Measurements from ENCODE around the gene POU1F1. TPM values are rescaled to one million over a fixed set of nuclear protein-coding genes. Genes with fewer than 3 reads are reported as not detected.

POU1F1 gene
- total RNA-seq = not detected

GRCh38 chr3:87276484-87276883 is at the start of gene POU1F1:
POU1F1 (minus strand) TSS chr3:87276584; CDS start chr3:87276462, 122 bp downstream.
- Histone ChIP-seq H3K36me3 (no peaks in the 10 kb centered on the region), H3K27me3 (no peaks in the 10 kb centered on the region), H3K4me3 (no peak within 1 kb of the TSS), H3K27ac (no peak within 1 kb of the TSS), H3K9me3 (no peaks in the 10 kb centered on the region), H3K4me1 (no peaks in the 10 kb centered on the region)
- no peak for DNase-seq
- WGBS, 2 donors = 80 to 89% methylated on average over 6 of the region's 6 CpGs
- intact Hi-C loops (cut with DNase I) = no loop called here
- TF ChIP-seq CTCF (IDR thresholded peaks at IDR 0.05) (no peak), POLR2A (IDR thresholded peaks at IDR 0.05) (no peak)

- 50% methylated on average over 1 of the region's 1 CpG; no CpG with 5 or more reads in 1 of the 2 donors for WGBS, 2 donors
- DNase-seq = no peak
- H3K27me3 ChIP-seq = no peaks in the 10 kb centered on the region
- H3K36me3 ChIP-seq = no peaks in the 10 kb centered on the region
- H3K27ac ChIP-seq = no peak overlapping the region
- H3K9me3 ChIP-seq = no peaks in the 10 kb centered on the region
- intact Hi-C loops (cut with DNase I) = no loop called here
- TF ChIP-seq POLR2A (IDR thresholded peaks at IDR 0.05) = no peak
- no peak for TF ChIP-seq CTCF (IDR thresholded peaks at IDR 0.05)
- H3K4me3 ChIP-seq = no peak overlapping the region
- H3K4me1 ChIP-seq = no peaks in the 10 kb centered on the region
Measured at GRCh38 chr3:87324609-87325008, 48.2 kb upstream of the POU1F1 start.

- Histone ChIP-seq H3K9me3 (no peaks in the 10 kb centered on the region), H3K36me3 (no peaks in the 10 kb centered on the region), H3K4me3 (no peak overlapping the region), H3K27ac (no peak overlapping the region), H3K27me3 (no peaks in the 10 kb centered on the region), H3K4me1 (peaks cover 0 to 13% (median 0%) of the 10 kb centered on the region in 3 donors)
- TF ChIP-seq POLR2A (IDR thresholded peaks at IDR 0.05) = no peak
- no peak for TF ChIP-seq CTCF (IDR thresholded peaks at IDR 0.05)
- no peak for DNase-seq
- 66 to 72% methylated on average over 5 to 7 of the region's 7 CpGs for WGBS, 2 donors
- intact Hi-C loops (cut with DNase I) = no loop called here
Measured at GRCh38 chr3:87320756-87321626, 44.6 kb upstream of the POU1F1 start.

- H3K36me3 ChIP-seq = no peaks in the 10 kb centered on the region
- DNase-seq = no peak
- peaks cover 0 to 13% (median 0%) of the 10 kb centered on the region in 3 donors for H3K4me1 ChIP-seq
- H3K27me3 ChIP-seq = no peaks in the 10 kb centered on the region
- WGBS, 2 donors = 33% methylated on average over 2 of the region's 2 CpGs
- TF ChIP-seq POLR2A (IDR thresholded peaks at IDR 0.05) (no peak), CTCF (IDR thresholded peaks at IDR 0.05) (no peak)
- no peak overlapping the region for H3K4me3 ChIP-seq
- no peaks in the 10 kb centered on the region for H3K9me3 ChIP-seq
- no peak overlapping the region for H3K27ac ChIP-seq
- intact Hi-C loops (cut with DNase I) = no loop called here
Measured at GRCh38 chr3:87318617-87319021, 42.2 kb upstream of the POU1F1 start.

GRCh38 chr3:87317779-87318178 is 41.4 kb upstream of the POU1F1 start:
- Histone ChIP-seq H3K36me3 (no peaks in the 10 kb centered on the region), H3K9me3 (no peaks in the 10 kb centered on the region), H3K27me3 (no peaks in the 10 kb centered on the region), H3K4me1 (peaks cover 0 to 13% (median 0%) of the 10 kb centered on the region in 3 donors), H3K4me3 (no peak overlapping the region), H3K27ac (no peak overlapping the region)
- no peak for TF ChIP-seq POLR2A (IDR thresholded peaks at IDR 0.05)
- TF ChIP-seq CTCF (IDR thresholded peaks at IDR 0.05) = no peak
- intact Hi-C loops (cut with DNase I) = no loop called here
- WGBS, 2 donors = 60 to 69% methylated on average over 4 of the region's 4 CpGs
- DNase-seq = no peak
